SU-DHL-6 (cell line): Measurements from ENCODE around the gene PCSK2.

ENCODE experiments used
- H2AFZ ChIP-seq: fragments of 200-600 bp; sonication (generic); 2 replicates; pipeline ENCODE4 v1.6.1; 2014; ENCODE audit warnings: low read depth, mild to moderate bottlenecking, moderate library complexity, mixed read lengths, antibody characterized with exemption, low read length; ENCODE audit not compliant: severe bottlenecking
- H3F3A ChIP-seq: fragments of 200-600 bp; shearing (Covaris generic); 2 replicates; pipeline ENCODE4 v1.6.0; 2016; ENCODE audit warnings: antibody characterized with exemption, mild to moderate bottlenecking; ENCODE audit not compliant: insufficient read depth
- H3K27ac ChIP-seq: fragments of 200-600 bp; sonication (generic); 2 replicates; pipeline ENCODE4 v1.5.1; 2016; ENCODE audit warnings: low read depth, mild to moderate bottlenecking, low read length, moderate library complexity, mixed read lengths
- H3K27me3 ChIP-seq: fragments of 200-600 bp; sonication (generic), shearing (Covaris generic); 2 replicates; pipeline ENCODE4 v1.6.0; 2014; ENCODE audit warnings: mild to moderate bottlenecking, low read length
- H3K36me3 ChIP-seq: fragments of 200-600 bp; sonication (generic); 2 replicates; pipeline ENCODE4 v1.6.1; 2014; ENCODE audit warnings: mild to moderate bottlenecking, low read length, mixed read lengths
- H3K4me2 ChIP-seq: fragments of 300-600, 200-600 bp; shearing (Covaris generic), sonication (generic); 2 replicates; pipeline ENCODE4 v1.6.0; 2014; ENCODE audit warnings: low read length, low read depth, mild to moderate bottlenecking; ENCODE audit not compliant: poor library complexity, severe bottlenecking
- H3K4me3 ChIP-seq: fragments of 200-600 bp; sonication (generic); 2 replicates; pipeline ENCODE4 v1.5.1; 2014; ENCODE audit warnings: antibody characterized with exemption, low read length, mild to moderate bottlenecking, mixed read lengths; ENCODE audit not compliant: insufficient read depth, poor library complexity, severe bottlenecking
- H3K79me2 ChIP-seq: fragments of 200-600 bp; sonication (generic); 2 replicates; pipeline ENCODE4 v1.6.1; 2014; ENCODE audit warnings: mild to moderate bottlenecking, low read length, moderate library complexity; ENCODE audit not compliant: insufficient read depth
- H3K9ac ChIP-seq: fragments of 200-600 bp; sonication (generic); 2 replicates; pipeline ENCODE4 v1.7.0; 2014; ENCODE audit warnings: mild to moderate bottlenecking, low read length
- H3K9me2 ChIP-seq: fragments of 200-600 bp; sonication (generic); replicated peaks from 2 replicates; pipeline ENCODE4 v1.6.1; 2014; ENCODE audit warnings: low read length; ENCODE audit not compliant: insufficient read depth
- H3K9me3 ChIP-seq: fragments of 200-600 bp; sonication (generic); 2 replicates; pipeline ENCODE4 v1.6.1; 2014; ENCODE audit warnings: low read length, mixed read lengths; ENCODE audit not compliant: insufficient read depth
- H4K20me1 ChIP-seq: fragments of 200-600 bp; sonication (generic); 2 replicates; pipeline ENCODE4 v1.6.1; 2014; ENCODE audit warnings: low read depth, mild to moderate bottlenecking, antibody characterized with exemption, low read length, moderate library complexity, mixed read lengths
- EZH2phosphoT487 ChIP-seq: fragments of 200-600 bp; sonication (generic), shearing (Covaris generic); conservative IDR thresholded peaks from 2 replicates; pipeline ENCODE4 v1.6.1; 2018; ENCODE audit warnings: mild to moderate bottlenecking, antibody characterized with exemption, low read length, moderate library complexity, mixed read lengths
- TF ChIP-seq, protein P1 (sequence below): fragments of 200-600 bp; sonication (generic); IDR thresholded peaks from one replicate; pipeline ENCODE4 v1.5.1; 2017; ENCODE audit warnings: antibody characterized with exemption, mild to moderate bottlenecking, low read length, moderate library complexity; ENCODE audit not compliant: insufficient read depth, poor library complexity, severe bottlenecking

PCSK2 gene

GRCh38 chr20:17225851-17226409, 910 bp upstream of the PCSK2 start:
- Histone ChIP-seq H3K79me2 (no peaks in the 10 kb centered on the region), H3K9me2 (no peaks in the 10 kb centered on the region), H3K4me2 (no peak overlapping the region), H3K27ac (no peak overlapping the region), H4K20me1 (no peaks in the 10 kb centered on the region), H3F3A (no peaks in the 10 kb centered on the region), H3K4me3 (no peak overlapping the region), H2AFZ (no peak overlapping the region), H3K36me3 (no peaks in the 10 kb centered on the region), H3K9me3 (no peaks in the 10 kb centered on the region), H3K27me3 (no peaks in the 10 kb centered on the region), H3K9ac (no peak overlapping the region)
- no peak for TF ChIP-seq EZH2phosphoT487
- TF ChIP-seq, protein P1, sequence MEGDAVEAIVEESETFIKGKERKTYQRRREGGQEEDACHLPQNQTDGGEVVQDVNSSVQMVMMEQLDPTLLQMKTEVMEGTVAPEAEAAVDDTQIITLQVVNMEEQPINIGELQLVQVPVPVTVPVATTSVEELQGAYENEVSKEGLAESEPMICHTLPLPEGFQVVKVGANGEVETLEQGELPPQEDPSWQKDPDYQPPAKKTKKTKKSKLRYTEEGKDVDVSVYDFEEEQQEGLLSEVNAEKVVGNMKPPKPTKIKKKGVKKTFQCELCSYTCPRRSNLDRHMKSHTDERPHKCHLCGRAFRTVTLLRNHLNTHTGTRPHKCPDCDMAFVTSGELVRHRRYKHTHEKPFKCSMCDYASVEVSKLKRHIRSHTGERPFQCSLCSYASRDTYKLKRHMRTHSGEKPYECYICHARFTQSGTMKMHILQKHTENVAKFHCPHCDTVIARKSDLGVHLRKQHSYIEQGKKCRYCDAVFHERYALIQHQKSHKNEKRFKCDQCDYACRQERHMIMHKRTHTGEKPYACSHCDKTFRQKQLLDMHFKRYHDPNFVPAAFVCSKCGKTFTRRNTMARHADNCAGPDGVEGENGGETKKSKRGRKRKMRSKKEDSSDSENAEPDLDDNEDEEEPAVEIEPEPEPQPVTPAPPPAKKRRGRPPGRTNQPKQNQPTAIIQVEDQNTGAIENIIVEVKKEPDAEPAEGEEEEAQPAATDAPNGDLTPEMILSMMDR = no peak

DNA sequence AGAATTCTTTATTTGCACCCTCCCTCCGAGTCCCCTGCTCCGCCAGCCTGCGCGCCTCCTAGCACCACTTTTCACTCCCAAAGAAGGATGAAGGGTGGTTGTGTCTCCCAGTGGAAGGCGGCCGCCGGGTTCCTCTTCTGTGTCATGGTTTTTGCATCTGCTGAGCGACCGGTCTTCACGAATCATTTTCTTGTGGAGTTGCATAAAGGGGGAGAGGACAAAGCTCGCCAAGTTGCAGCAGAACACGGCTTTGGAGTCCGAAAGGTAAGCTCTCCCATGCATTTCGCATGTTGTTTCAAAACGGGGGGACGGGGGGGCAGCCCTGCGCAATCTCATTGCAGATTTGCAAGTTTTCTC, 357 bp downstream of the PCSK2 start:
- no peak overlapping the region for H3K4me2 ChIP-seq
- no peak for TF ChIP-seq EZH2phosphoT487
- TF ChIP-seq, protein P1 = no peak
- H3K9me2 ChIP-seq = no peaks in the 10 kb centered on the region
- H2AFZ ChIP-seq = no peak overlapping the region
- no peak overlapping the region for H3K27ac ChIP-seq
- H3K27me3 ChIP-seq = no peaks in the 10 kb centered on the region
- H3F3A ChIP-seq = no peaks in the 10 kb centered on the region
- no peaks in the 10 kb centered on the region for H4K20me1 ChIP-seq
- H3K4me3 ChIP-seq = no peak overlapping the region
- no peaks in the 10 kb centered on the region for H3K79me2 ChIP-seq
- H3K9ac ChIP-seq = no peak overlapping the region
- H3K36me3 ChIP-seq = no peaks in the 10 kb centered on the region
- H3K9me3 ChIP-seq = no peaks in the 10 kb centered on the region

DNA sequence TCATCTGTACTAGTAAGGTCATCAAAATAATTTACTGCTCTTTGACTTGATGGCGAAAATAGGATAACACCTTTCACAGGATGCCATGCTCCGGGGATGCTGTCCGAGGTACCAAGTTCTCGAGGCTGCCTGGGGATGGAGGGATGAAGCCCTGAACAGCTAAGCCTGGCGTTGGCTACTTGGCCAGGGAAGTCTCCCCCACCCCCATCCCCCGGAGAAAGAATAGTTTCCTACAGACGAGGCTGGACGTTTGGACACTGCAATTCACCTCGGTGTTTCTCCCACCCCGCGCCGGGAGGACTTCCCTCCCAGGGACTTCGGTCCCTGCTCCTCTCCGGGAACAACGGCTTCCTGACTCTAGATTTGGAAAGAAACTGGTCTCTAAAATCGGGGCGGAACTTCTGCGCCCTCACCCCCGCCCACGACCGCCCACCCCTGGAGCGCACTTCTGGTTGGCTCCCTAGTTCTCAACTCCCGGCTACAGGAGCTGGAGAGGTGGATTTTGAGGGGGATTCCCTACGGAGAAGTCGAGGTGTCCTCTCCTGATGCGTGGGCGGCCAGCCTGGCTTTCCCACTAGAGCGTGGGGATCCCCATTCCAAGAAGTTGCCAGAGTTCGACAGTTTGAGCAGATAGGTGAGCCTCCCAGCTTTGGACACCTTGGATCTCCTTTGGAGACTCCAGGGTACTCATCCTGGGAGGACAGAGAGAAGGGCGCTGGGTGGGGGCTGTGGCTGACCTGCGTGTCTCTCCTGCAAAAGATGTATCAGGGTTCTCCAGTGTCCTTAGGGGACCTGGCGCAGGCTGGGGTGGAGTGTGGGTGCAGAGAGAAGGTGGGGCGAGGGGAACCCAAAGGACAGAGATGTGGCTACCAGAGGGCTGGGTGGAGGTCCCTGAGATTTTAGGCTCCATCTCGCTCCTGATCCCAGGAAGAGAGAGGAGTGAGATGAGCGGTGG, 1.1 kb downstream of the PCSK2 start:
- no peaks in the 10 kb centered on the region for H3K9me3 ChIP-seq
- no peaks in the 10 kb centered on the region for H3F3A ChIP-seq
- no peaks in the 10 kb centered on the region for H3K79me2 ChIP-seq
- H3K27ac ChIP-seq = no peak overlapping the region
- H3K36me3 ChIP-seq = no peaks in the 10 kb centered on the region
- TF ChIP-seq, protein P1 = no peak
- no peak for TF ChIP-seq EZH2phosphoT487
- no peaks in the 10 kb centered on the region for H3K27me3 ChIP-seq
- no peak overlapping the region for H3K9ac ChIP-seq
- H4K20me1 ChIP-seq = no peaks in the 10 kb centered on the region
- H3K9me2 ChIP-seq = no peaks in the 10 kb centered on the region
- H3K4me3 ChIP-seq = no peak overlapping the region
- H3K4me2 ChIP-seq = no peak overlapping the region
- no peak overlapping the region for H2AFZ ChIP-seq
